ENCODE measurements around the gene CDKN2AIPNL. TPM values are rescaled to one million over a fixed set of nuclear protein-coding genes. Genes with fewer than 3 reads are reported as not detected.

CDKN2AIPNL gene
- total RNA-seq, 6 experiments from 2014 or later, result 5.1 to 10.8 (median 7.8) TPM

DNA sequence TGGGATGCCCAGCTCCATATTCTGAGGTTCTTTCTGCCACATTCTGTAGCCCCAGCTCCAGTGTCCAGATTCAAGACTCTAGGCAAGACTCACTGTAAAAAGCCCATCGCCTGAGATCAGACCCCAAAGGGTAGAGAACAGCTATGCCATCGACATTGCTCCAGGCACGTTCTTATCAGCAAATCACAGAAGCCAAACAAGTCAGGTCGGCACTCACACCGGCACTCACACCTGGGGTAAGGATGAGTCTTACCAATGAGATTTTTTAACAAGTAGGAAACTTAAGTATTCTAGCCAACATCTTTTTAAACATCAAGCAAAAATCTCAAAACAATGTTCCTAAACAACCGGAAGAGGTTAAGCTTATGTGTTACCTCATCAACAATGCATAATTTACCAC, 2.4 kb downstream of the CDKN2AIPNL start:
- Histone ChIP-seq H3K27ac (no peak overlapping the region), H3K27me3 (no peaks in the 10 kb centered on the region), H3K9me3 (no peaks in the 10 kb centered on the region), H3K4me3 (no peak overlapping the region), H3K36me3 (no peaks in the 10 kb centered on the region), H3K4me1 (peaks cover 0 to 27% (median 9%) of the 10 kb centered on the region in 4 donors)
- WGBS (ENCODE audit: insufficient coverage, low coverage, low lambda C conversion rate, missing lambda C conversion rate), result 46% methylated on average over 6 of the region's 6 CpGs
- DNase-seq (no peak), ATAC-seq (no peak)
- intact Hi-C loops (cut with DNase I), result no loop called here
- TF ChIP-seq CTCF (IDR thresholded peaks at IDR 0.05), result no peak
- no peak for TF ChIP-seq POLR2A (IDR thresholded peaks at IDR 0.05)

DNA sequence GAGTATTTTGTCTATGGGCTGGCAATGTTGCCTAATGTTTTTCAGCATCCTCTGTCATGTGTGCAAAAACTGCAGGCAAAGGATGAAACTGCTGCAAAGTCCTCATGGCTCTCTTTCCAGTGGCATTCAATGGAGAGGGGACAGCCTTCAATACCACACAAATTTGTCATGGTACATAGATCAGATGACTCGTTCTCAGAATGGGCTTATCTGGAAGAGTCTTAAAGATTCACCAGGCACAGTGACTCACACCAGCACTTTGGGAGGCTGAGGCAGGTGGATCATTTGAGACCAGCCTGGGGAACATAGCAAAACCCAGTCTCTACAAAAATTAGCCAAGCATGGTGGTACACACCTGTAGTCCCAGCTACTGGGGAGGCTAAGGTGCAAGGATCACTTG, 5.3 kb downstream of the CDKN2AIPNL start:
- intact Hi-C loops (cut with DNase I), result no loop called here
- WGBS (ENCODE audit: insufficient coverage, low coverage, low lambda C conversion rate, missing lambda C conversion rate), result 100% methylated on average over 1 of the region's 1 CpG
- H3K36me3 ChIP-seq, result peaks cover 0 to 7% (median 0%) of the 10 kb centered on the region in 4 donors
- H3K27me3 ChIP-seq, result no peaks in the 10 kb centered on the region
- no peaks in the 10 kb centered on the region for H3K9me3 ChIP-seq
- H3K27ac ChIP-seq, result no peak overlapping the region
- TF ChIP-seq POLR2A (IDR thresholded peaks at IDR 0.05), result no peak
- no peak for TF ChIP-seq CTCF (IDR thresholded peaks at IDR 0.05)
- ATAC-seq, result no peak
- H3K4me1 ChIP-seq, result peaks cover 0 to 10% (median 4%) of the 10 kb centered on the region in 4 donors
- no peak for DNase-seq
- no peak overlapping the region for H3K4me3 ChIP-seq

DNA sequence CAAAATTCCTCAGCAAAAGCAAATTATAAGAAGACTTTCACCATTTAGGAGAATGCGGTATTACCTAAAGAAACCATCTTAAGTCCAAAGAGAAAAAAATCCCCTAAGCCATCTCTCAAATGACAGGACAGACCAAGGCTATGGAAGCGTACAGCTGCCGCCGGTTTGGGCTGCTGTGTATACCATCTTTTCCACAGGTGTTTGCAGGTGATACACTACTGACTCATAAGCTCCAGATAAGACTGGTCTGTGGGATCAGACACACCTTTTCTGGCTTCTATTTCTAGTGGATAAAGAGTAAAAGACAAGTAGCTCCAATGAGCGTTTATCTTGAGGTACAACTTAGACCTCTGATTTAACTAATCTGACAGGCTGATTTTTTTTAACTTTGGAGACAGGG, 7.7 kb downstream of the CDKN2AIPNL start:
- DNase-seq (no peak), ATAC-seq (no peak)
- no peaks in the 10 kb centered on the region for H3K27me3 ChIP-seq
- no peak overlapping the region for H3K4me3 ChIP-seq
- intact Hi-C loops (cut with DNase I), result no loop called here
- no peaks in the 10 kb centered on the region for H3K9me3 ChIP-seq
- H3K36me3 ChIP-seq, result peaks cover 0 to 7% (median 0%) of the 10 kb centered on the region in 4 donors
- H3K4me1 ChIP-seq, result peaks cover 0 to 4% (median 0%) of the 10 kb centered on the region in 4 donors
- TF ChIP-seq POLR2A (IDR thresholded peaks at IDR 0.05) (no peak), CTCF (IDR thresholded peaks at IDR 0.05) (no peak)
- WGBS (ENCODE audit: insufficient coverage, low coverage, low lambda C conversion rate, missing lambda C conversion rate), result 97% methylated on average over 4 of the region's 5 CpGs
- no peak overlapping the region for H3K27ac ChIP-seq

GRCh38 chr5:134398609-134399155, 13.0 kb downstream of the CDKN2AIPNL start:
- no peak overlapping the region for H3K27ac ChIP-seq
- H3K36me3 ChIP-seq, result peaks cover 0 to 33% (median 9%) of the 10 kb centered on the region in 4 donors
- 39% methylated on average over 2 of the region's 2 CpGs for WGBS (ENCODE audit: insufficient coverage, low coverage, low lambda C conversion rate, missing lambda C conversion rate)
- ATAC-seq (peak; percentile 77 to 90 (median 84)), DNase-seq (peak in 2 of 3 donors; percentile 39 to 63)
- H3K27me3 ChIP-seq, result no peaks in the 10 kb centered on the region
- no peak overlapping the region for H3K4me3 ChIP-seq
- no peaks in the 10 kb centered on the region for H3K9me3 ChIP-seq
- peaks cover 0 to 9% (median 0%) of the 10 kb centered on the region in 4 donors for H3K4me1 ChIP-seq
- intact Hi-C loops (cut with DNase I), result loop anchor here in 1 of 2 donors (10.0 kb wide), 1 partner anchor 186 kb away; no protein-coding TSS in a partner anchor
- TF ChIP-seq CTCF (IDR thresholded peaks at IDR 0.05), result no peak
- no peak for TF ChIP-seq POLR2A (IDR thresholded peaks at IDR 0.05)
